Naive thymus-derived CD8-positive, alpha-beta T cell (primary cell): ENCODE results near the gene GRIN3B. TPM values are rescaled to one million over a fixed set of nuclear protein-coding genes. Genes with fewer than 3 reads are reported as not detected.
A peak's percentile ranks its signal among the peaks of the same experiment; 100 is the strongest.

Experiments
- ATAC-seq, 2 donors: fragments of 150-1000 bp; cut with Tn5 transposase in 1 of 2; sonication (Bioruptor Pico), chemical (Tn5 transposase) in 1 of 2; 1 replicate in 1 of 2; 2 replicates in 1 of 2; pipeline ENCODE4 v1.10.0; 2021; ENCODE audit warnings: mild to moderate bottlenecking in 2 of 2, moderate library complexity in 2 of 2
- POLR2A ChIA-PET: fragments of 350-600 bp; sonication (Branson Sonifier 250); formaldehyde crosslinking; loops from one replicate; lab custom pipeline; 2021; ENCODE audit warnings: antibody characterized with exemption; lab: Charles Lee
- DNase-seq, 10 donors: peaks; one replicate each; pipeline versions ENCODE4 v3.0.0 to v3.0.0-alpha.2; 2020 to 2022
- H3K27ac Mint-ChIP-seq, 10 donors: one replicate each; pipeline ENCODE4 v1.8.0; 2020 to 2022; ENCODE audit warnings: mild to moderate bottlenecking in 10 of 10, mixed read lengths in 10 of 10, moderate library complexity in 4 of 10, inconsistent platforms in 1 of 10
- H3K27me3 Mint-ChIP-seq, 5 donors: one replicate each; pipeline ENCODE4 v1.8.0; 2021 to 2022; ENCODE audit warnings: mixed read lengths in 5 of 5
- H3K36me3 Mint-ChIP-seq, 3 donors: one replicate each; pipeline ENCODE4 v1.8.0; 2020 to 2022; ENCODE audit warnings: mixed read lengths in 3 of 3, mild to moderate bottlenecking in 2 of 3, inconsistent platforms in 1 of 3
- H3K4me1 Mint-ChIP-seq, 4 donors: one replicate each; pipeline ENCODE4 v1.8.0; 2021 to 2022; ENCODE audit warnings: mixed read lengths in 4 of 4
- H3K4me3 Mint-ChIP-seq, 10 donors: one replicate each; pipeline ENCODE4 v1.8.0; 2020 to 2022; ENCODE audit warnings: mild to moderate bottlenecking in 10 of 10, mixed read lengths in 10 of 10, moderate library complexity in 6 of 10, inconsistent platforms in 1 of 10
- H3K9me3 Mint-ChIP-seq, 9 donors: one replicate each; pipeline ENCODE4 v1.8.0; 2020 to 2022; ENCODE audit warnings: mixed read lengths in 9 of 9, mild to moderate bottlenecking in 3 of 9, inconsistent platforms in 1 of 9, moderate library complexity in 1 of 9
- polyA plus RNA-seq, 3 donors: library from polyadenylated mRNA; unstranded; fragments of 300-500 nt; fragmentation: Illumina TruSeq; gene quantifications; one replicate each; pipeline ENCODE4 v1.2.3, GENCODE V29; 2021
- total RNA-seq, 8 experiments: library from RNA in 2 of 8; stranded (reverse) in 2 of 8; gene quantifications; one replicate each; pipeline ENCODE4 v1.2.3 and lab custom pipeline; 2021 to 2026

GRIN3B gene
- total and polyA plus RNA-seq, 5 experiments from 2014 or later = not detected

- ATAC-seq = no peak
- no peaks in the 10 kb centered on the region for H3K27me3 Mint-ChIP-seq
- POLR2A ChIA-PET = no interaction called here
Observed at GRCh38 chr19:958967-959855, 41.0 kb upstream of the GRIN3B start.

GRCh38 chr19:960020-960419 lies 40.2 kb upstream of the GRIN3B start:
- POLR2A ChIA-PET = no interaction called here
- Mint-ChIP-seq H3K9me3 (no peaks in the 10 kb centered on the region), H3K27me3 (no peaks in the 10 kb centered on the region), H3K36me3 (no peaks in the 10 kb centered on the region), H3K4me1 (no peaks in the 10 kb centered on the region), H3K27ac (peak overlapping the region in 1 of 10 donors; percentile 46), H3K4me3 (no peak overlapping the region)
- ATAC-seq (no peak), DNase-seq (no peak)

More at GRCh38 chr19:958967-959855, 41.0 kb upstream of the GRIN3B start:
- DNase-seq = no peak
- Mint-ChIP-seq H3K4me1 (peaks cover 0 to 2% (median 0%) of the 10 kb centered on the region in 4 donors), H3K9me3 (no peaks in the 10 kb centered on the region), H3K27ac (peak overlapping the region in 2 of 10 donors; percentile 5 to 66), H3K36me3 (peaks cover 0 to 2% (median 0%) of the 10 kb centered on the region in 3 donors), H3K4me3 (peak overlapping the region in 1 of 10 donors; percentile 45)

- H3K9me3 Mint-ChIP-seq = no peaks in the 10 kb centered on the region
- no peaks in the 10 kb centered on the region for H3K27me3 Mint-ChIP-seq
Observed at GRCh38 chr19:960601-960938, 39.6 kb upstream of the GRIN3B start.

GRCh38 chr19:961866-962620 lies 38.2 kb upstream of the GRIN3B start:
- Mint-ChIP-seq H3K27ac (no peak overlapping the region), H3K9me3 (no peaks in the 10 kb centered on the region), H3K36me3 (no peaks in the 10 kb centered on the region), H3K4me1 (no peaks in the 10 kb centered on the region), H3K4me3 (no peak overlapping the region), H3K27me3 (no peaks in the 10 kb centered on the region)
- POLR2A ChIA-PET = interaction anchor here (0.6 to 0.7 kb wide), 2 partner anchors 42 to 380 kb away, joined by 3 to 6 read pairs; no protein-coding TSS in a partner anchor
- DNase-seq = no peak
- ATAC-seq = no peak

More at GRCh38 chr19:960601-960938, 39.6 kb upstream of the GRIN3B start:
- no peaks in the 10 kb centered on the region for H3K4me1 Mint-ChIP-seq
- H3K4me3 Mint-ChIP-seq = no peak overlapping the region
- POLR2A ChIA-PET = no interaction called here
- H3K36me3 Mint-ChIP-seq = no peaks in the 10 kb centered on the region
- ATAC-seq (no peak), DNase-seq (no peak)
- H3K27ac Mint-ChIP-seq = no peak overlapping the region

- no peaks in the 10 kb centered on the region for H3K36me3 Mint-ChIP-seq
- H3K27me3 Mint-ChIP-seq = no peaks in the 10 kb centered on the region
- H3K9me3 Mint-ChIP-seq = no peaks in the 10 kb centered on the region
- H3K27ac Mint-ChIP-seq = no peak overlapping the region
- no peak overlapping the region for H3K4me3 Mint-ChIP-seq
- POLR2A ChIA-PET = interaction anchor here (0.7 kb wide), 1 partner anchor 41 kb away, joined by 3 read pairs; no protein-coding TSS in a partner anchor
- no peaks in the 10 kb centered on the region for H3K4me1 Mint-ChIP-seq
- ATAC-seq (no peak), DNase-seq (no peak)
Observed at GRCh38 chr19:962683-963400, 37.4 kb upstream of the GRIN3B start.

- H3K27me3 Mint-ChIP-seq = no peaks in the 10 kb centered on the region
- H3K9me3 Mint-ChIP-seq = no peaks in the 10 kb centered on the region
- H3K27ac Mint-ChIP-seq = no peak overlapping the region
- DNase-seq = no peak
- no peak for ATAC-seq
- POLR2A ChIA-PET = no interaction called here
- no peak overlapping the region for H3K4me3 Mint-ChIP-seq
- H3K4me1 Mint-ChIP-seq = no peaks in the 10 kb centered on the region
- no peaks in the 10 kb centered on the region for H3K36me3 Mint-ChIP-seq
Observed at GRCh38 chr19:963486-963951, 36.7 kb upstream of the GRIN3B start.

- Mint-ChIP-seq H3K4me1 (no peaks in the 10 kb centered on the region), H3K27ac (no peak overlapping the region), H3K4me3 (no peak overlapping the region), H3K27me3 (no peaks in the 10 kb centered on the region), H3K36me3 (no peaks in the 10 kb centered on the region), H3K9me3 (no peaks in the 10 kb centered on the region)
- ATAC-seq (no peak), DNase-seq (no peak)
- POLR2A ChIA-PET = no interaction called here
Observed at GRCh38 chr19:964116-964520, 36.1 kb upstream of the GRIN3B start.

- H3K36me3 Mint-ChIP-seq = no peaks in the 10 kb centered on the region
- no peak overlapping the region for H3K4me3 Mint-ChIP-seq
- no peak overlapping the region for H3K27ac Mint-ChIP-seq
- H3K4me1 Mint-ChIP-seq = no peaks in the 10 kb centered on the region
- ATAC-seq (no peak), DNase-seq (no peak)
- POLR2A ChIA-PET = interaction anchor here (0.6 to 1.1 kb wide), 3 partner anchors 32 to 381 kb away, joined by 3 read pairs; no protein-coding TSS in a partner anchor
- H3K9me3 Mint-ChIP-seq = no peaks in the 10 kb centered on the region
- H3K27me3 Mint-ChIP-seq = no peaks in the 10 kb centered on the region
Observed at GRCh38 chr19:964761-965694, 35.2 kb upstream of the GRIN3B start.

- no peak overlapping the region for H3K4me3 Mint-ChIP-seq
- no peak for DNase-seq
- H3K36me3 Mint-ChIP-seq = peaks cover 0 to 10% (median 4%) of the 10 kb centered on the region in 3 donors
- ATAC-seq = no peak
- H3K27ac Mint-ChIP-seq = no peak overlapping the region
- H3K27me3 Mint-ChIP-seq = no peaks in the 10 kb centered on the region
- H3K9me3 Mint-ChIP-seq = peaks cover 0 to 9% (median 0%) of the 10 kb centered on the region in 9 donors
- H3K4me1 Mint-ChIP-seq = no peaks in the 10 kb centered on the region
- POLR2A ChIA-PET = interaction anchor here (0.6 to 0.7 kb wide), 4 partner anchors 59 to 482 kb away, joined by 3 to 7 read pairs (median 4); no protein-coding TSS in a partner anchor
Observed at GRCh38 chr19:966485-967088, 33.6 kb upstream of the GRIN3B start.

- H3K27ac Mint-ChIP-seq = peak overlapping the region in 2 of 10 donors; percentile 9 to 91
- peaks cover 0 to 9% (median 0%) of the 10 kb centered on the region in 9 donors for H3K9me3 Mint-ChIP-seq
- H3K4me1 Mint-ChIP-seq = no peaks in the 10 kb centered on the region
- H3K36me3 Mint-ChIP-seq = peaks cover 2 to 14% (median 4%) of the 10 kb centered on the region in 3 donors
- H3K27me3 Mint-ChIP-seq = no peaks in the 10 kb centered on the region
- POLR2A ChIA-PET = interaction anchor here (0.7 to 1.1 kb wide), 2 partner anchors 13 to 194 kb away, joined by 4 to 6 read pairs; partner anchors contain the start of gene WDR18
- DNase-seq (no peak), ATAC-seq (no peak)
- H3K4me3 Mint-ChIP-seq = no peak overlapping the region
Observed at GRCh38 chr19:970695-971094, 29.5 kb upstream of the GRIN3B start.

- POLR2A ChIA-PET = interaction anchor here (1.0 kb wide), 1 partner anchor 67 kb away, joined by 4 read pairs; no protein-coding TSS in a partner anchor
- Mint-ChIP-seq H3K36me3 (peaks cover 2 to 14% (median 4%) of the 10 kb centered on the region in 3 donors), H3K27ac (no peak overlapping the region), H3K27me3 (no peaks in the 10 kb centered on the region), H3K4me3 (no peak overlapping the region), H3K9me3 (peaks cover 0 to 9% (median 0%) of the 10 kb centered on the region in 9 donors), H3K4me1 (no peaks in the 10 kb centered on the region)
- ATAC-seq = no peak
- no peak for DNase-seq
Observed at GRCh38 chr19:971795-972194, 28.4 kb upstream of the GRIN3B start.
